Measurements from ENCODE around the gene GTF2F2.

GTF2F2 gene

GRCh38 chr13:45320876-45321629 is 200.7 kb downstream of the GTF2F2 start:
- DNase-seq (ENCODE audit: low read depth): no peak
- H3K4me3 ChIP-seq (ENCODE audit: low read depth, low read length): no peak overlapping the region
- no peak for TF ChIP-seq CTCF (IDR thresholded peaks at IDR 0.05; ENCODE audit: low read depth, low read length, missing control alignments)

DNA sequence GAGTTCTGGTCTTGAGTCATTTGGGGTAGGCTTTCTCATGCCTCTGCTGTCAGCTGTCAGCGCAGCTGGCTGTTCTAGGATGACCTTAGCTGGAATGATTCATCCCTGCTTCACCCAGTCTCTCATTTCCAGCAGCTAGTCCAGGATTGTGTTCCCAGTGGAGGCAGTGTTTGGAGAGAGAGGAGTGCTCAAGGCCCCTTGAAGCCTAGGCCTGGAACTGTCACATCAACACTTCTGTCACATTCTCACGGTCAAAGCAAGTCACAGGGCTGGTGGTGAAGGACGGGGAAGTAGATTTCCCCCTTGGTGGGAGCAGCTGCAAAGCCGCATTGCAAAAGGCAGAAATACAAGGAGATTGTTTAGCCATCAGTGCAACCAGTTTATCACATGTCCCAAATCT is 205.5 kb downstream of the GTF2F2 start:
- H3K4me3 ChIP-seq (ENCODE audit: low read depth, low read length): no peak overlapping the region
- no peak for TF ChIP-seq CTCF (IDR thresholded peaks at IDR 0.05; ENCODE audit: low read depth, low read length, missing control alignments)
- no peak for DNase-seq (ENCODE audit: low read depth)

DNA sequence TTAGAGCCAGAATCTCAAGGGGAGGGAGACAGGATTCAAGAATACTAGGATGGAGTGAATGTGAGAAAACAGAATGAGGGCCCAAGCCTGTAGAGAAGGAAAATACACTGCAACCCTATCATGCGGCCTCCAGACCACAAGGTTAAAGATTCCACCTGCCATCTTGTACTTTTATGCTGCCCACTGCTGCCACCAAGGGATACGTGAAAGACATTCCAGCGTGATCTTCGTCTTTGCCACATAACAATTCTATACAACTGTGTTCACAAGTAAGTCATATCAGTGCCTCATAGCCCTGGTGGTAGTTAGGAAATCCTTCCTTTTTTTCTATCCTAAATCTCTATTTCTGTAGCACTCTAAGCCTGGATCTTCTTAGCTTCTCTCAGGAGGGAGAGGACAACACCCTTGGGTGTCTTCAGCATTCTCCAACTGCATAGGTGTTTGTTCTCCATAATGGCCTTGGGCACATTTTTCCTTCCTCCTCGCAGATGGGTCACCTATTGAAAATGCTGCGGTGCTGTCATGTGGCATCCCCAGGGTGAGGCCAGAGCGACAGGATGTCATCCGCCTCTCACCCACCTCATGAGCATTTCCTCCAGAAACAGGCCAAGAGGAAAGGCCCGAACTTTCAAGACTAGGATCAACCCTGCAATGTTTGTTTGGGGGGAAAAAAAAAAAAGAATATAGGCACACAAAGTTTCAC is 207.1 kb downstream of the GTF2F2 start:
- TF ChIP-seq CTCF (IDR thresholded peaks at IDR 0.05; ENCODE audit: low read depth, low read length, missing control alignments): no peak

DNA sequence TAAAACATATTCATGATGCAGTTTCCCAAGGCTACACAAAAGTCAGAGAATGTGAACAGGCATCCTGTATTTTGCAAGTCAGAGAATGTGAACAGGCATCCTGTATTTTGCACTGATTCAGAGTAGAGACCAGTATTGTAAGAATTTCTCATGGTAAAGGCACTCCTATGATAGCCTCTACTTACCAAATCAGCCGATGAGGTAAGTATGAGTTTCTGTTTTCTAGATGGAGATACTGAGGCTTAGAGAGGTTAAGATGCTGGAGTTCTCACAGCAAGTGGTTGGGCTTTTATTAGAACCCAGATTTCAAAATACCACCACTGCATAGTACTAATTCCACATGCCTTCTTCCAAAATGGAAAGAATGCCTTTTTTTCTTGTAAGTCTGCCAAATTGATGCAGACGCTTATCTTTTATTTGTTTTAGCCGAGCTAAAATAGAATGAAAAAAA is 208.4 kb downstream of the GTF2F2 start:
- no peak overlapping the region for H3K4me3 ChIP-seq (ENCODE audit: low read depth, low read length)
- no peak for DNase-seq (ENCODE audit: low read depth)

More for the DNA sequence above, 207.1 kb downstream of the GTF2F2 start:
- no peak overlapping the region for H3K4me3 ChIP-seq (ENCODE audit: low read depth, low read length)
- no peak for DNase-seq (ENCODE audit: low read depth)

DNA sequence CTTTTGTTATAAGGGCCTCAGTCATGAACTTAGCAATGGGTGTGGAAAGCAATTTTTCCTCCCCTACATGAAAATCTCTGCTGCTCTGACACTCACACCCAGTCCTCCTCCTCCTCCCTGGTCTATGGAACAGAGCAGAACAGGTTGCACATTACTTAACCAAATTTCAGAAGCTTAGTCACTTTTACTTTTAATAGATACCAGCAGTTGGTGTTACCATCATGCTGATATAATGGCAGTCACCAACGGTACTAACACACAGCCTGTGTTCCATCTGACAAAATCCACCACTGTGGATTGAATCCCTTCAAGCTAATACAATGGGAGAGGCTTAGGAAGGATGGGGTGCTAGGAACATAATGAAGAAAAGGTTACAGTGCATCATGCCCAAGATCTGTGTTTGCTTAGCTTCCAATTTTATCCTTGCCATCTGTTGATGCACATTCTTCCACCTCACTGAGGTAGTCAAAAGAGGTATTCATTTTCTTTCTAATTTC is 210.9 kb downstream of the GTF2F2 start:
- no peak for TF ChIP-seq CTCF (IDR thresholded peaks at IDR 0.05; ENCODE audit: low read depth, low read length, missing control alignments)
- DNase-seq (ENCODE audit: low read depth): no peak
- no peak overlapping the region for H3K4me3 ChIP-seq (ENCODE audit: low read depth, low read length)

More for the DNA sequence above, 208.4 kb downstream of the GTF2F2 start:
- TF ChIP-seq CTCF (IDR thresholded peaks at IDR 0.05; ENCODE audit: low read depth, low read length, missing control alignments): no peak

DNA sequence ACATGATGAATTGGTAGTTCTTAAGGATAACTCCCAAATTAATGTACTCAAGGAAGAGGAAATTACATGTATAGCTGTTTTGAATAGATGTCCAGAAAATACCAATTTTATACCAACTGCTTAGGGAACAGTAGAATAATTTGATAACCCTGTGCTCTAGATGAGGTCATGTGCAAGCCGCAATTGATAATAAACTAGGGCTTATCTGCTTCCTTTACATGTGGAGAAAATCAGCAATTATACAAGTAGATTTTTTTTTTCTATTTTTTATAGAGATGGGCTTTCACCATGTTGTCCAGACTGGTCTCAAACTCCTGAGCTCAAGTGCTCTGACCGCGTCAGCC is 211.4 kb downstream of the GTF2F2 start:
- no peak for DNase-seq (ENCODE audit: low read depth)
- H3K4me3 ChIP-seq (ENCODE audit: low read depth, low read length): no peak overlapping the region
- TF ChIP-seq CTCF (IDR thresholded peaks at IDR 0.05; ENCODE audit: low read depth, low read length, missing control alignments): no peak

Measured in GM12864 (cell line).